ENCODE measurements around the gene CYP2C8. TPM values are rescaled to one million over a fixed set of nuclear protein-coding genes. Genes with fewer than 3 reads are reported as not detected.

Gene CYP2C8
- total RNA-seq, 2 experiments from 2014 or later = 0.38 TPM; not detected in 1

DNA sequence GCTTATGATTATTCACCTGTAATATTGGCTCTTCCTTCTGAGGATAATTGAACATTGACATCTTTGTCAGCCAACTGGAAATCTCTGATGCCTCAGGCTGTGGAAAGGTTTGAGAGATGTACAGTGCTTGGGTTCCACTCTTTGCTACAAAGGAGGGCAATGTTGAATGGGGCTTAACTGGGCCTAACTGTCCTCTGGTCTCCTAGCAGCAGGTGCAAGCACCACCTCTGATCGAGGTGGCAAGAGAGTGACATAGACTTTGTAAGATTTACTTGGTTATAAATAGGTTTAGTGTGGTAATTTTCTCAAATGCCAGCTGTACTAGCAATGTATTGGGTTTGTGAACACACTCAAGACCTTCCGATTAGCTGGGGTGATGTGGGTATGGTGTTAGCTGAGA is 21.1 kb downstream of the CYP2C8 start:
- DNase-seq = no peak
- Mint-ChIP-seq H3K9me3 (no peaks in the 10 kb centered on the region), H3K27me3 (no peaks in the 10 kb centered on the region), H3K36me3 (ENCODE audit: low read depth) (no peaks in the 10 kb centered on the region), H3K4me3 (no peak overlapping the region), H3K27ac (no peak overlapping the region), H3K4me1 (ENCODE audit: low read depth) (no peaks in the 10 kb centered on the region)
- CTCF ChIA-PET = no interaction called here
- intact Hi-C loops (cut with micrococcal nuclease) = no loop called here
- ATAC-seq = no peak
- TF ChIP-seq CTCF (IDR thresholded peaks at IDR 0.05) = no peak
- POLR2A ChIA-PET = no interaction called here

DNA sequence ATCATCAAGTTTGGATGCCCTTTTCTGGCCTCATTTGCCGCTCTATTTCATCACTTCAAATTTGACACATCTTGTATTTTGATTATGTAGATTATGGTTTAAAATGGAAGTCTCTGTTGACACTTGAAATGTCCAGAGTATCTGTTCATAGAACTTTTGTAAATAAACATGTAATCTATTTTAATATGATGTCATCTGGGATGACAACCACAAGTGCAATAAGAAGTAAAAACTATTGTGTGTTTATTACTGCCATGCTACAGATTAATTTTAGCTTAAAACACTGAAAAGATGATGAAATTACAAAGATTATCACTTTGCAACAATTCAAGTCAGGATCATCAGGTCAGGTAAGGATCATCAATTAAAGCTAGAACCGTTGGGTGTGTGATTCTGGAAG is 30.0 kb downstream of the CYP2C8 start:
- ChIA-PET POLR2A (no interaction called here), CTCF (no interaction called here)
- H3K36me3 Mint-ChIP-seq (ENCODE audit: low read depth) = no peaks in the 10 kb centered on the region
- ATAC-seq (no peak), DNase-seq (no peak)
- no peak overlapping the region for H3K4me3 Mint-ChIP-seq
- H3K9me3 Mint-ChIP-seq = no peaks in the 10 kb centered on the region
- H3K4me1 Mint-ChIP-seq (ENCODE audit: low read depth) = no peaks in the 10 kb centered on the region
- H3K27ac Mint-ChIP-seq = no peak overlapping the region
- TF ChIP-seq CTCF (IDR thresholded peaks at IDR 0.05) = no peak
- intact Hi-C loops (cut with micrococcal nuclease) = no loop called here
- H3K27me3 Mint-ChIP-seq = no peaks in the 10 kb centered on the region

GRCh38 chr10:95035332-95036295 is 33.7 kb downstream of the CYP2C8 start:
- Mint-ChIP-seq H3K27me3 (no peaks in the 10 kb centered on the region), H3K9me3 (no peaks in the 10 kb centered on the region), H3K27ac (no peak overlapping the region), H3K4me1 (ENCODE audit: low read depth) (no peaks in the 10 kb centered on the region), H3K36me3 (ENCODE audit: low read depth) (no peaks in the 10 kb centered on the region), H3K4me3 (no peak overlapping the region)
- ATAC-seq = no peak
- DNase-seq = no peak
- intact Hi-C loops (cut with micrococcal nuclease) = no loop called here
- CTCF ChIA-PET = no interaction called here
- POLR2A ChIA-PET = no interaction called here
- TF ChIP-seq CTCF (IDR thresholded peaks at IDR 0.05) = no peak

- Mint-ChIP-seq H3K27ac (no peak overlapping the region), H3K9me3 (no peaks in the 10 kb centered on the region), H3K4me1 (ENCODE audit: low read depth) (no peaks in the 10 kb centered on the region), H3K36me3 (ENCODE audit: low read depth) (no peaks in the 10 kb centered on the region), H3K27me3 (no peaks in the 10 kb centered on the region), H3K4me3 (no peak overlapping the region)
- no peak for DNase-seq
- ATAC-seq = no peak
- POLR2A ChIA-PET = no interaction called here
- CTCF ChIA-PET = no interaction called here
- no peak for TF ChIP-seq CTCF (IDR thresholded peaks at IDR 0.05)
- intact Hi-C loops (cut with micrococcal nuclease) = no loop called here
Measured at GRCh38 chr10:95034401-95034800, 34.9 kb downstream of the CYP2C8 start.

DNA sequence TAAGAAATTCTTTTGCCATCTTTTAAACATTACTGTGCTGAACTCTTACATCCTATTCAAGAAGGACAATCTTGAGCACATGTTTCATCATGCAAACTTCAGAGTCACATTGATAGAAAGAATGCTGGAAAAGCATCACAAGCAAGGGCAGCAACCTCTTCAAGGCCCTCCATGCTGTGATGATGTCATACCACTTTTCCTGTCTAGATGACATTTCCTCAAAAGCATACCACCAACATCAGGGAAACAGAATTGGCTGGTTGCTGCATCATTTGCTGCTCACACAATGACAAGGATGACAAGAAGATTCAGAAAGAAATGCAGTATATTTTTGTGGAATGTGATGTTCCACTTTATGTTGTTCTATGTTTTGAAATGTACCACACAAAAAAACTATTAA is 37.6 kb downstream of the CYP2C8 start:
- H3K4me1 Mint-ChIP-seq (ENCODE audit: low read depth) = no peaks in the 10 kb centered on the region
- no peaks in the 10 kb centered on the region for H3K9me3 Mint-ChIP-seq
- no peak for TF ChIP-seq CTCF (IDR thresholded peaks at IDR 0.05)
- H3K4me3 Mint-ChIP-seq = no peak overlapping the region
- ChIA-PET CTCF (no interaction called here), POLR2A (interaction anchor here (0.7 kb wide), 1 partner anchor 471 kb away, joined by 3 read pairs; no protein-coding TSS in a partner anchor)
- no peak overlapping the region for H3K27ac Mint-ChIP-seq
- H3K36me3 Mint-ChIP-seq (ENCODE audit: low read depth) = no peaks in the 10 kb centered on the region
- no peak for DNase-seq
- no peak for ATAC-seq
- intact Hi-C loops (cut with micrococcal nuclease) = no loop called here
- H3K27me3 Mint-ChIP-seq = no peaks in the 10 kb centered on the region
